PC-9 (cell line): ENCODE measurements around the gene DGKG. TPM values are rescaled to one million over a fixed set of nuclear protein-coding genes. Genes with fewer than 3 reads are reported as not detected.

ENCODE experiments used
- BruUV-seq: library from RNA; stranded (reverse); fragments of 400-500 nt; replicated peaks from 2 replicates; lab custom pipeline; 2021; lab: Mats Ljungman, UMichigan
- CTCF ChIA-PET: fragments of 300-600 bp; sonication (Branson Sonifier 250); formaldehyde crosslinking; loops from one replicate; lab custom pipeline; 2022; ENCODE audit warnings: antibody characterized with exemption; lab: Charles Lee
- POLR2A ChIA-PET: fragments of 300-600 bp; sonication (Branson Sonifier 250); formaldehyde crosslinking; loops from one replicate; lab custom pipeline; 2022; ENCODE audit warnings: antibody characterized with exemption; ENCODE audit not compliant: unreplicated experiment; lab: Charles Lee
- DNase-seq, 2 experiments: peaks; one replicate each; pipeline versions ENCODE4 v3.0.0 to v3.0.0-alpha.2; 2015 to 2022; ENCODE audit warnings: mixed read lengths in 1 of 2
- H2AFZ ChIP-seq: fragments of 200-600 bp; sonication (generic); 2 replicates; pipeline ENCODE4 v1.8.1; 2017; ENCODE audit warnings: antibody characterized with exemption
- H3F3A ChIP-seq: fragments of 200-600 bp; sonication (generic); 2 replicates; pipeline ENCODE4 v1.8.1; 2017; ENCODE audit warnings: antibody characterized with exemption, mild to moderate bottlenecking, low read depth; ENCODE audit not compliant: insufficient read depth
- H3K27ac ChIP-seq: fragments of 200-600 bp; sonication (generic); 2 replicates; pipeline ENCODE4 v1.6.1; 2016; ENCODE audit warnings: mixed run types
- H3K27me3 ChIP-seq: fragments of 200-600 bp; sonication (generic); 2 replicates; pipeline ENCODE4 v1.6.1; 2016; ENCODE audit warnings: low read depth, mixed run types; ENCODE audit not compliant: insufficient read depth
- H3K36me3 ChIP-seq: fragments of 200-600 bp; sonication (generic); 2 replicates; pipeline ENCODE4 v1.6.1; 2016; ENCODE audit warnings: low read depth, mixed run types
- H3K4me1 ChIP-seq: fragments of 200-600 bp; sonication (generic); replicated peaks from 2 replicates; pipeline ENCODE4 v1.6.1; 2016; ENCODE audit warnings: mixed run types; ENCODE audit not compliant: insufficient read depth
- H3K4me2 ChIP-seq: fragments of 200-600 bp; sonication (generic); 2 replicates; pipeline ENCODE4 v1.6.1; 2017; ENCODE audit warnings: mixed run types
- H3K4me3 ChIP-seq: fragments of 200-600 bp; sonication (generic); 2 replicates; pipeline ENCODE4 v1.6.1; 2016; ENCODE audit warnings: mixed run types
- H3K79me2 ChIP-seq: fragments of 200-600 bp; sonication (generic); 2 replicates; pipeline ENCODE4 v1.6.1; 2017; ENCODE audit warnings: low read depth, mixed run types
- H3K9me2 ChIP-seq: fragments of 200-600 bp; sonication (generic); 2 replicates; pipeline ENCODE4 v1.8.1; 2017; ENCODE audit warnings: mild to moderate bottlenecking; ENCODE audit not compliant: insufficient read depth
- H3K9me3 ChIP-seq: fragments of 200-600 bp; sonication (generic); 2 replicates; pipeline ENCODE4 v1.8.1; 2016; ENCODE audit warnings: low read depth; ENCODE audit not compliant: insufficient read depth
- H4K20me1 ChIP-seq: fragments of 200-600 bp; sonication (generic); 2 replicates; pipeline ENCODE4 v1.8.1; 2017; ENCODE audit not compliant: insufficient read depth
- EZH2 ChIP-seq: fragments of 200-600 bp; sonication (generic); IDR thresholded peaks from 2 replicates; pipeline ENCODE4 v1.8.0; 2017; ENCODE audit warnings: antibody characterized with exemption, low read depth
- intact Hi-C: fragments of 100-400 bp; cut with micrococcal nuclease; formaldehyde crosslinking; loops from one replicate; pipeline ENCODE4 v1.10.0; 2022; ENCODE audit not compliant: unreplicated experiment
- total RNA-seq: library from RNA; stranded (reverse); gene quantifications from 2 replicates; pipeline ENCODE4 v1.2.3, GENCODE V29; 2021
- TF ChIP-seq, protein P1 (sequence below): fragments of 200-600 bp; sonication (generic); conservative IDR thresholded peaks from 2 replicates; pipeline ENCODE4 v1.6.1; 2017; ENCODE audit warnings: mixed run types, antibody characterized with exemption, mild to moderate bottlenecking, moderate library complexity

Gene DGKG
- total RNA-seq, 1 experiment from 2014 or later = 20.0 TPM

DNA sequence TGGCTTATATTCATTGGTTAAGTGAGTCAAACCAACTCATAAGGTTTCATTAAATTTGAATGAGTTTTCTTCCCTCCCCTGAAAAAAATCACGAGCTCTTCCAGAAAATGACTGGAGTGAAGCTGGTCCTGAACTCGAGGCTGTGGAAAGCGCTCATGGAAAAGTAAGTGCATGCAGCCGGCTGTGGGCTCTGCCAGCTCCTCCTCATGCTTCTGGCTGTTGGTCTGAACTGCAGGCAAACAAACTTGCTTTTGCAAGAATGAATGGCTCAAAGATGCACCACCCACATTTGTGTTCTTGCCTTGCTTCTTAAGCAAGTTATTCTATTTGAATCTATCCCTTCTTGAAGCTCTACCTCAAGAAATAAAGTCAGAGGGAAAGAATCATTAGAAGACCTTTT, 259.3 kb downstream of the DGKG start:
- no peaks in the 10 kb centered on the region for H3K9me3 ChIP-seq
- H3K4me3 ChIP-seq = no peak overlapping the region
- DNase-seq = no peak
- intact Hi-C loops = loop anchor here (10.0 kb wide), 2 partner anchors 428 to 472 kb away; partner anchors contain the start of gene DNAJB11
- H3K4me1 ChIP-seq = peaks cover 58% of the 10 kb centered on the region
- H2AFZ ChIP-seq = no peak overlapping the region
- H3K4me2 ChIP-seq = no peak overlapping the region
- TF ChIP-seq, protein P1, sequence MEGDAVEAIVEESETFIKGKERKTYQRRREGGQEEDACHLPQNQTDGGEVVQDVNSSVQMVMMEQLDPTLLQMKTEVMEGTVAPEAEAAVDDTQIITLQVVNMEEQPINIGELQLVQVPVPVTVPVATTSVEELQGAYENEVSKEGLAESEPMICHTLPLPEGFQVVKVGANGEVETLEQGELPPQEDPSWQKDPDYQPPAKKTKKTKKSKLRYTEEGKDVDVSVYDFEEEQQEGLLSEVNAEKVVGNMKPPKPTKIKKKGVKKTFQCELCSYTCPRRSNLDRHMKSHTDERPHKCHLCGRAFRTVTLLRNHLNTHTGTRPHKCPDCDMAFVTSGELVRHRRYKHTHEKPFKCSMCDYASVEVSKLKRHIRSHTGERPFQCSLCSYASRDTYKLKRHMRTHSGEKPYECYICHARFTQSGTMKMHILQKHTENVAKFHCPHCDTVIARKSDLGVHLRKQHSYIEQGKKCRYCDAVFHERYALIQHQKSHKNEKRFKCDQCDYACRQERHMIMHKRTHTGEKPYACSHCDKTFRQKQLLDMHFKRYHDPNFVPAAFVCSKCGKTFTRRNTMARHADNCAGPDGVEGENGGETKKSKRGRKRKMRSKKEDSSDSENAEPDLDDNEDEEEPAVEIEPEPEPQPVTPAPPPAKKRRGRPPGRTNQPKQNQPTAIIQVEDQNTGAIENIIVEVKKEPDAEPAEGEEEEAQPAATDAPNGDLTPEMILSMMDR = no peak
- TF ChIP-seq EZH2 = no peak
- no peaks in the 10 kb centered on the region for H3K27me3 ChIP-seq
- H3F3A ChIP-seq = peaks cover 47% of the 10 kb centered on the region
- BruUV-seq = no TSS peak
- POLR2A ChIA-PET = no interaction called here
- no peaks in the 10 kb centered on the region for H3K9me2 ChIP-seq
- H4K20me1 ChIP-seq = no peaks in the 10 kb centered on the region
- CTCF ChIA-PET = no interaction called here
- peaks cover 38% of the 10 kb centered on the region for H3K36me3 ChIP-seq
- H3K27ac ChIP-seq = no peak overlapping the region
- peaks cover 35% of the 10 kb centered on the region for H3K79me2 ChIP-seq

GRCh38 chr3:186100398-186100797, 261.6 kb downstream of the DGKG start:
- Histone ChIP-seq H4K20me1 (no peaks in the 10 kb centered on the region), H3F3A (peaks cover 43% of the 10 kb centered on the region), H3K79me2 (peaks cover 12% of the 10 kb centered on the region), H2AFZ (no peak overlapping the region), H3K4me2 (no peak overlapping the region), H3K4me3 (no peak overlapping the region), H3K27ac (no peak overlapping the region), H3K36me3 (peaks cover 49% of the 10 kb centered on the region), H3K9me2 (no peaks in the 10 kb centered on the region), H3K4me1 (peaks cover 48% of the 10 kb centered on the region), H3K27me3 (no peaks in the 10 kb centered on the region), H3K9me3 (no peaks in the 10 kb centered on the region)
- POLR2A ChIA-PET = no interaction called here
- no TSS peak for BruUV-seq
- DNase-seq = no peak
- intact Hi-C loops = loop anchor here (10.0 kb wide), 2 partner anchors 426 to 474 kb away; partner anchors contain the start of gene DNAJB11
- CTCF ChIA-PET = no interaction called here
- no peak for TF ChIP-seq EZH2
- TF ChIP-seq, protein P1 = no peak

GRCh38 chr3:186099178-186099577, 262.9 kb downstream of the DGKG start:
- H3K9me3 ChIP-seq = no peaks in the 10 kb centered on the region
- H3K4me2 ChIP-seq = peak overlapping the region; percentile 82
- no peaks in the 10 kb centered on the region for H4K20me1 ChIP-seq
- no peaks in the 10 kb centered on the region for H3K27me3 ChIP-seq
- peaks cover 6% of the 10 kb centered on the region; the same call in 1 of the 2 replicates for H3K79me2 ChIP-seq
- TF ChIP-seq, protein P1 = no peak
- TF ChIP-seq EZH2 = no peak
- H3K27ac ChIP-seq = peak overlapping the region; percentile 53
- CTCF ChIA-PET = no interaction called here
- intact Hi-C loops = loop anchor here (2.0 kb wide), 1 partner anchor 144 kb away; no protein-coding TSS in a partner anchor
- H2AFZ ChIP-seq = no peak overlapping the region
- no TSS peak for BruUV-seq
- no peak overlapping the region for H3K4me3 ChIP-seq
- POLR2A ChIA-PET = interaction anchor here (0.8 kb wide), 1 partner anchor 74 kb away, joined by 7 read pairs; no protein-coding TSS in a partner anchor
- DNase-seq = peak in 1 of 2 experiments; percentile 54
- peaks cover 51% of the 10 kb centered on the region; the same call in 1 of the 2 replicates for H3K36me3 ChIP-seq
- H3K4me1 ChIP-seq = peaks cover 36% of the 10 kb centered on the region
- peaks cover 32% of the 10 kb centered on the region for H3F3A ChIP-seq
- no peaks in the 10 kb centered on the region for H3K9me2 ChIP-seq
